ENCODE data around the gene COQ2. TPM values are rescaled to one million over a fixed set of nuclear protein-coding genes. Genes with fewer than 3 reads are reported as not detected.

The COQ2 gene
- polyA plus RNA-seq, 1 of the 3 experiments (the other 2 are of a cell fraction) = 14.8 TPM

GRCh38 chr4:83328521-83329187 is 44.1 kb upstream of the COQ2 start:
- CTCF ChIA-PET = no interaction called here
- no peaks in the 10 kb centered on the region for H3F3A ChIP-seq (replicated peaks; ENCODE audit: insufficient read depth)

More at GRCh38 chr4:83328521-83329187, 44.1 kb upstream of the COQ2 start:
- Histone ChIP-seq H2AFZ (ENCODE audit: low read depth) (no peak overlapping the region), H3K36me3 (replicated peaks in 1 of 2; ENCODE audit: control insufficient read depth in 1 of 2, insufficient read depth in 2 of 2, low read length in 1 of 2) (no peaks in the 10 kb centered on the region), H3K4me2 (no peak overlapping the region), H3K9ac (no peak overlapping the region), H4K20me1 (ENCODE audit: insufficient read depth) (no peaks in the 10 kb centered on the region), H3K27me3 (ENCODE audit: insufficient read depth) (peaks cover 4% of the 10 kb centered on the region; the same call in 1 of the 2 replicates), H3K9me2 (no peaks in the 10 kb centered on the region), H3K9me3 (no peaks in the 10 kb centered on the region), H3K4me3 (ENCODE audit: low read depth in 2 of 2, low read length in 1 of 2) (no peak overlapping the region), H3K79me2 (ENCODE audit: insufficient read depth) (no peaks in the 10 kb centered on the region), H3K27ac (ENCODE audit: low read depth in 2 of 2, low read length in 1 of 2) (no peak overlapping the region), H3K4me1 (ENCODE audit: control insufficient read depth in 1 of 2, insufficient read depth in 2 of 2, low read depth in 1 of 2, low read length in 1 of 2) (no peaks in the 10 kb centered on the region)
- no peak for TF ChIP-seq RFX5 (IDR thresholded peaks at IDR 0.05; ENCODE audit: low read length)
- TF ChIP-seq NRF1 (IDR thresholded peaks at IDR 0.05; ENCODE audit: low read depth, low read length) = no peak
- TF ChIP-seq FOSL2 (IDR thresholded peaks at IDR 0.05; ENCODE audit: borderline replicate concordance, low read depth) = no peak
- no peak for TF ChIP-seq EP300 (IDR thresholded peaks at IDR 0.05; ENCODE audit: borderline replicate concordance in 1 of 2, low read depth in 1 of 2, low read length in 1 of 2)
- no peak for TF ChIP-seq ELF1 (IDR thresholded peaks at IDR 0.05)
- TF ChIP-seq ZBTB33 (IDR thresholded peaks at IDR 0.05; ENCODE audit: borderline replicate concordance, low read depth) = no peak
- TF ChIP-seq YY1 (IDR thresholded peaks at IDR 0.05; ENCODE audit: low read depth) = no peak
- no peak for TF ChIP-seq TEAD4 (IDR thresholded peaks at IDR 0.05; ENCODE audit: borderline replicate concordance, insufficient read depth)
- no peak for TF ChIP-seq MXI1 (IDR thresholded peaks at IDR 0.05; ENCODE audit: low read depth, low read length)
- TF ChIP-seq RAD21 (IDR thresholded peaks at IDR 0.05; ENCODE audit: low read length) = 0 out of 2 replicates have a peak, but pooled peaks have one; percentile 14
- no peak for TF ChIP-seq RXRA (IDR thresholded peaks at IDR 0.05; ENCODE audit: borderline replicate concordance, low read depth)
- no peak for TF ChIP-seq GABPA (IDR thresholded peaks at IDR 0.05; ENCODE audit: low read depth)
- peak; percentile 25; the same call in 1 of the 2 replicates for TF ChIP-seq CTCF (IDR thresholded peaks at IDR 0.05)
- 28% methylated on average over 7 of the region's 7 CpGs for WGBS (ENCODE audit: low lambda C conversion rate)
- POLR2A ChIA-PET = no interaction called here
- DNase-seq = no peak

Measured in SK-N-SH (cell line).